IPS-NIHi11 (cell line): ENCODE data around the gene NBAS.
"Not testable (repeated sequence)": the region's sequence is repeated elsewhere in the genome, so short reads cannot be mapped to it uniquely, and the experiment has no call there.

Experiments
- DNase-seq: peaks from one replicate; pipeline ENCODE4 v3.0.0; 2012; ENCODE audit warnings: mixed read lengths, low spot score

Gene NBAS

DNA sequence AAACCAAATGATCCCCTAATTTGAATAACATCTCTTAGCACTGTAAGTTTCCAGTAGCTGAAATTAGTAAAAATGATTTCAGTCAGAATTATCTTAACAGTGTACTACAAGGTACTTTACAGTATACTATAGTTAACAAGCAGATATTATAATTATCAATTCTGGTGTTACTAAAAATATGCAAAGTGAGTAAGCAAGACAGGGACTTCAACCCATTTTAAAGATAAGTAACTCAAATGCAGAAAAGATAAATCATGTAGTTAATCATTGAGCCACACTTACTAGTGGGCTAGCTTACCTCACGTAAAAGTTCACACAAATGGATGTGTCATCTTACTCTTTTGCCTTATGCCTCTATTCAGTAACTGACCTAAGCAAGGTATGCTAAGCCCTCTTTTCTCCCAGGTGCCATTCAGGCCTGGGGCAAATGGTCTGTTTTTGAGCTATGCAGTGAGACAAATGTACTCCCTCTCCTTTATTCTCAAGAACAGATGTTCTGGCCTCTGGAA lies 101.0 kb downstream of the NBAS start:
- no peak for DNase-seq

DNA sequence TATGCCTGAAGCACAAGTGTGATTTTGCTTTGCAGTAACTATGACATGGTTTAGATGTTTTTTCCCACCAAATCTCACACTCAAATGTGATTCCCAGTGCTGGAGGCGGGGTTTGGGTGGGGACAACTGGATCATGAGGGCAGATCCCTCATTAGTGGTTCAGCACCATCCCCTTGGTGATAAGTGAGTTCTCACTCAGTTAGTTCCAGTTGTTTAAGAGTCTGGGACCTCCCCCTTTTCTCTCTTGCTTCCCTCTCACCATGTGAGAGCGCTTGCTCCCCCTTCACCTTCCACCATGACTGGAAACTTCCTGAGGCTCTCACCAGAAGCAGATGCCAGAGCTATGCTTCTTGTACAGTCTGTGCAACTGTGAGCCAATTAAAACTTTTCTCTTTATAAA lies 102.9 kb downstream of the NBAS start:
- DNase-seq = no peak

DNA sequence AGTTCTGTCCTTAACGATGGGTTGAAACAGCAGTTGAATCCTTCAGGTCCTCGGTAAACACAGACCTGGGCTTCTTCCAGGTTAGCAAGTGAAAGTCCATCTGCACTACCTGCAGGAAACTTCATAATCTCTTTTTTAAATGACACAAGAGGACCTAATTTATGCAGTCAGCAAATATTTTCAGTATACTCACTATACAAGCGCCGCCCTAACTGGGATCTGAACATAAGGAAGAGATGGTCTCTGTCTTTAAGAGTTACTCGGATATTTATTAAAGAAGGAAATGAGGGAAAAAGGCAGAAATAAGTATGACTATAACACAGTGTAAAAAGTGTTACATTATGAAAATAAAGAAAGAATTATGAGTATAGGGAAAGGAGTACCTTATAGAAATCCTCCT lies 103.3 kb downstream of the NBAS start:
- no peak for DNase-seq

DNA sequence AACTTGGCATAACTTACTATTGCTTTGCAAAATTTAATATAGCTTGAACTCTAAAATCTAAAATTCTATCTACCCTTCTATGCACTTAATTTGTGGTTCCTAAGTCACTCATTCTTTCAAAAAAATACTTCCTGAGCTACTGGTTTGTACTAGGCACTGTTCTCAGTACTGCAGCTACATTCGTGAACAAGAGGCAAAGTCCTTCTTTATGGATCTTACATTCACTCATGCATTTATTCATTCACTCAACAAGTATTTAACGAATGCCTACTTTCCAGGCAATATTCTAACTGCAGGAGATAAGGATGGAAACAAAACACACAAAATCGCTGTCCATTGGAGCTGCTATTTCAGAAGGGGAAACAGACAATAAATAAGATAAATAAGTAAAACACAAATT lies 104.8 kb downstream of the NBAS start:
- DNase-seq = no peak

DNA sequence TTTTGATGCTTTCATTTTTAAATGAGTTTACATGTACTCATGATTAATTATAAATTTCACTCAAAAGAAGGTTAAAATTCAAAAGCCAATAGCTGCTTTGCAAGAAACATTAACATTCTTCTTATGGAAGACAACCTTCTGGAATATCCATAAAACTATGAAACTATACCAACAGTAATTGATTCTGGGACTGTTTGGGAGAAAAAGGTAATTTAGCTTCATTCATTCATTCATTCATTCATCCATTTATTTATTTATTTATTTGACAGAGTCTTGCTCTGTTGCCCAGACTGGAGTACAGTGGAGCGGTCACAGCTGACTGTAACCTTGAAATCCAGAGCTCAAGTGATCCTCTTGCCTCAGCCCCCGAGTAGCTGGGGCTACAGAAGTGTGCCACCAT lies 110.3 kb downstream of the NBAS start:
- DNase-seq = no peak

DNA sequence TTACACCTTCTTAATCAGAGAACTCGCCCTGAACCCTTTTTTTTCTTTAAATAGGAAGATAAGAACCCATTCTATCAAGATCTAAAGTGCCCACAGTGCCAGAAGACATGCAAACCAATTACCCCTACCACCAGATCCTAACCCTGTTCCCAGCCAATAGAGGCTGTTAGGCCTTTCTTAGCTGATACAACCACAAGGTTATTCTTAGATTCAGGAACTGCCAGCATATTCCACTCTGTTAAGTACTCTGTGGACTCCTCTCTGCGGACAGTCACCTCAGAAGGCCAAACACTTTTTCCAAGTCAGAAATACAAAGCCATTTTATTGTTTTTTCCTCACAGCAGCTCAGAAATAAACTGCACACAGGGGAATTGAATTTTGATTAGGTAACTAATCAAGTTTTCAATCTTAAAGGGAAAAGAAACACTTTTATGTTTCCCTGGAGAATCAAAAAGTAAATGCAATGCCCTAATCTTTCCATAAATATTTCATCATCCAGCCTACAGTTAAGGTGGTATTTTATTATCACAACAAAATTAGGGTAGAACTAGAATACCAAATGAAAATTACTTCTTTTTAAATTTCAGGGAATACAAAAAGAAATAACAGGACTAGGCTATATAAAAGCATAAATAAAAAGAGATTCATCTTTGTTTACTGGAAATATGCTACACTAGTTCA lies 111.4 kb downstream of the NBAS start:
- DNase-seq = no peak

DNA sequence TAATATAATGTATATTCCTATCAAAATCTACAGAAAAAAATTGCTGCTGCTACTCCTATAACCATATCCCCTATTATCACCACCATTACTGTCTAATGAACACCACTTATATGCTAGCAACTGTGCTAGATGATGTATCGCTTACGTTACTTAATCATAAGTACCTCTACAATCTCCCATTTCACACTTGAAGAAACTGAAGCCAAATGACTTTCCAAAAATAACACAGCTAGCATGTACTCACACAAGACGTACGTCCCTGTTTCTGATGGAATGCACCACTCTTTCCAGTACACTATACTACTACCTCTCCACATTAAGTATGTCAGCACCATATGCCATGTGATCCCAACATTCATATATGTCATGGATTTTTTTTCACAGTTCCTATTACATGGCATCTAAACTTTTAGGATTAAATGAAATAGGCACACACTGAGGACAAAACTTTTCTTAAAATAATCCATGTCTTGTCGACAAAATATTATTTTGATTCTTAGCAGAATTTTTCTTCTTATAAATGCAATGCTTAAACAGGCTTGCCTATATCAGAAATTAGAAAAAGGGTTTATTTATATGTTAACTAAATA lies 112.8 kb downstream of the NBAS start:
- no peak for DNase-seq

DNA sequence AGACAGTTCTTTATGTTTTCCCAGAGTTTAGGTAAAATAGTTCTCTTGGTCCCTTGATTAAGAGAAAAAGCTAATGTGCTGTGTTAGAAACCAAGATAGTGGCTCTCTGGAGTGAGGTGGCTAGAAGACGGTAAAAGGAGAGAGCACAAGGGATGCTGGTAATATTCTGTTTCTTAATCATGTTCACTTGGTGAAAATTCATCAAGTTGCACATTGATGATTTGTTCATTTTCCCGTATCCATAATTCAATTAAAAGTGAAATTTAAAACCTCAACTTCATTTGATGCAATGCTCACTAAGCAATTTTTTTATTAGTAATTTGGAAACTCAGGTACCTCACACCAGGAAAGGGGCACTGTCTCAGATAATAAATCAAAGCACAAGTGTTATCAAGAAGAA lies 113.8 kb downstream of the NBAS start:
- no peak for DNase-seq

DNA sequence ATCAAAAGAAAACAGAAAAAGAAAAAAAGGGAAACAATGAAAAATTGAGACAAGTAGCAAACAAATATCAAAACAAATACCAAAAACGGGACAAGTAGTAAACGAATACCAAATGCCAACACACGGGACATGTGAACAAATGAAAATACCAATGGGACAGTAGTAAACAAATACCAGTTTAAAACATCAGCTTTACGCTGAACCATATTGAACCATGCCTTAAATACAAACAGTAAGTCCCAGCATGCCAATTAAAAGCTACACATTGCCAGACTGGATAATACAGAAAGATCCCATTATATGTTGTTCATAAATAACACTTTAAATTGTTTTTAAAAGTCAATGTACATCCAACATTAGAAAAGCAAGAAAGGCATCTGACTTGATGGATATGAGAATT lies 114.2 kb downstream of the NBAS start:
- no peak for DNase-seq

DNA sequence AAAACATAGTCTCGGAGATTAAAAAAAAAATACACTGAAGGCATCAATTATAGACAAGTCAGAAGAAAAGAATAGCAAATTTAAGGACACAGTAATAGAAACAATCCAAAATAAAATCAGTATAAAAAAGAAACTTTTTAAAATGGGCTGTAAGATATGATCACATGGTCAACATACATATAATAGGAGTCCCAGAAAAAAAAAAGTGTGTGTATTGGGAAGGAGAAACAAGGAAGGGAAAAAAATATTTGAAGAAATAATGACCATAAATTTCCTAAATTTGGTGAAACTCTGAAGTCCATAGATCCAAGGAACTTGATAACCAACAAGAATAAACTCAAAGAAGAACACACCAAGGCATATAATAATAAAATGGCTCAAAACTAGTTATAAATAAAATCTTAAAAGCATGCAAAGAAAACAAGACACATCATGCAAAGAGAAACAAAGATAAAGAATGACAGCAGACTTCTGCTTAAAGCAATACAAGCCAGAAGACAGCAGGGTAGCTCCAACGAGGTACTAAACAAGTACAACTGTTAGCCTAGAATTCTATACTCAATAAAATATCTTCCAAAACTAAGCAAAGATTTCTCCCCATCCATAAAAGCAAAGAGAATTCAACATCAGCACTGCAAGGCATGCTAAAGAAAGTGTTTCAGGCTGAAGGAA lies 115.1 kb downstream of the NBAS start:
- DNase-seq = no peak

DNA sequence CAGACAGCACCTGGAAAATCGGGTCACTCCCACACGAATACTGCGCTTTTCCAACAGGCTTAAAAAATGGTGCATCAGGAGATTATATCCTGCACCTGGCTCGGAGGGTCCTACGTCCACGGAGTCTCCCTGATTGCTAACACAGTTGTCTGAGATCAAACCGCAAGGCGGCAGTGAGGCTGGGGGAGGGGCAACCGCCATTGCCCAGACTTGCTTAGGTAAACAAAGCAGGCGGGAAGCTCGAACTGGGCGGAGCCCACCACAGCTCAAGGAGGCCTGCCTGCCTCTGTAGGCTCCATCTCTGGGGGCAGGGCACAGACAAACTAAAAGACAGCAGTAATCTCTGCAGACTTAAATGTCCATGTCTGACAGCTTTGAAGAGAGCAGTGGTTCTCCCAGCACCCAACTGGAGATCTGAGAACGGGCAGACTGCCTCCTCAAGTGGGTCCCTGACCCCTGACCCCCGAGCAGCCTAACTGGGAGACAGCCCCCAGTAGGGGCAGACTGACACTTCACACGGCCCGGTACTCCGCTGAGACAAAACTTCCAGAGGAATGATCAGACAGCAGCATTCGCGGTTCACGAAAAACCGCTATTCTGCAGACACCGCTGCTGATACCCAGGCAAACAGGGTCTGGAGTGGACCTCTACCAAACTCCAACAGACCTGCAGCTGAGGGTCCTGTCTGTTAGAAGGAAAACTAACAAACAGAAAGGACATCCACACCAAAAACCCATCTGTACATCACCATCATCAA lies 121.2 kb downstream of the NBAS start:
- DNase-seq = not testable (repeated sequence)

DNA sequence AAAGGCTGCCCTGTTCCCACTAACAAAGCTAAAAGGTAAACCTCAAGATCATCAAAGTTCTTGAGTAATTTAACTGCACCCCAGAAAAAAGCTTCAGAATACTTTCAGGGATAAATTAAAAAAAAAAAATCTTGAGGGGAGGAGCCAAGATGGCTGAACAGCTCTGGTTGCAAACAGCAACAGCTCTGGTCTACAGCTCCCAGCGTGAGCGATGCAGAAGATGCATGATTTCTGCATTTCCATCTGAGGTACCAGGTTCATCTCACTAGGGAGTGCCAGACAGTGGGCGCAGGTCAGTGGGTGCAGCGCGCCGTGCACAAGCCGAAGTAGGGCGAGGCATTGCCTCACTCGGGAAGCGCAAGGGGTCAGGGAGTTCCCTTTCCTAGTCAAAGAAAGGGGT lies 121.8 kb downstream of the NBAS start:
- DNase-seq = not testable (repeated sequence)

DNA sequence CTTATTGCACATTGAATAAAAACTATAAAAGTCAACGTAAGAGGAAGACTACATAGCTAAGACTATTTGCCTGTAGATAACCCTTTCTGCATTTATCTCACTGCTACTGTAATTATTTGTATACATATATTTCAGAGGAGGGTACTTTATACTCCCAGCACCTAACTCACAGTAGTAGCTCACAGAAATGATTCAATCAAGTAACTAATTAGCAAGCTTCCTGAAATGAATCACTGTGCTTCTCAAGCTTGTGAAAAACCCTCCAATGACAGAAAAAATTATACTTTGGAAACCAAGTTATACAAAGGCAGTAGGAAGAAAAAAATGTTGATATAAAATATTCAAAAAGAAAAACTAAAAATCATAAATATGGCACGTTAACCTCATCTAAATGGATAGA lies 124.9 kb downstream of the NBAS start:
- DNase-seq = no peak

DNA sequence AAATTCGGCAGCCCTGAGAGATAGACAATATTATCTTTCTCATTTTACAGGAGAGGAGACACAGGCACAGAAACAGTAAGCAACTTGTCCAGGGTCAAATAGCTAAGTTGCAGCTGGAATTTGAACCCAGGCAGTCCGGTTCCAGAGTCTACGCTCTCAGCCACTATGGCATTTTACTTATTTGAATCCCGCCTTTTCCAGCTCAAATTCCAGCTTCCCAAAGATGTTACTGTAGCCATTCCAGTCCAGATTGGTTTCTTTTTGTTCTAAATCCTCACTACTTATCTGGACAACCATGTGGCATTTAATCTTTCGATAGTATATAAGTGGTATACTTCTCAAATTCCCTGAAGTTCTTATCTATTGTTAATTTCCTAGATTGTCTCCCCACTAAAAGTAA lies 125.7 kb downstream of the NBAS start:
- DNase-seq = no peak

DNA sequence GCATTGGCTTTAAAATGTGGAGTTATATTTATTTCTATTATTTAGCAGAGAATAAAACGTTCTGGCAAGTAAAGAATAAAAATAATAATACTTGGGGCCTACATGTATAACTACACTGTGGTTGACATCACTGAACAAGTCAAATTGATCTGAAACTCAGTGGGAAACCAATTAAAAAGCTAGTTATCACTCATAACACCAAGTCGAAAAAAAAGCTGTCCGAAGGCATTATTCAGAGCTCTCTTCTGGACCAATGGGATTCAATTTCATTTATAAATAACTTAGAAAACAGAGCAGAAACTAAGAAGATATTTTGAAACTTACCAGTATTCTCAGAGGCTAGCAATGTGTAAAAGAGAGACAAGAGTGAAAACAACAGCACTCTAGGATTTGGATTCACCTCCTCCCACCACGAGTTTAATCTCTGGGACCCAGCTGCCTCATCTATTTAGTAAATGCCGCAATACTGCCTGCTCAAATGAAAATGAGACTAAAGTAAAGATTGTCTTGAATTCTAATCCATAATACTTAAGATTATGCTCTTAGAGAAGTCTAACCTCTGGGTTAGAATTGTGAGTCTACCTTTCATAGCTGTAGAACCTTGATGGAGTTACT lies 128.4 kb downstream of the NBAS start:
- no peak for DNase-seq

DNA sequence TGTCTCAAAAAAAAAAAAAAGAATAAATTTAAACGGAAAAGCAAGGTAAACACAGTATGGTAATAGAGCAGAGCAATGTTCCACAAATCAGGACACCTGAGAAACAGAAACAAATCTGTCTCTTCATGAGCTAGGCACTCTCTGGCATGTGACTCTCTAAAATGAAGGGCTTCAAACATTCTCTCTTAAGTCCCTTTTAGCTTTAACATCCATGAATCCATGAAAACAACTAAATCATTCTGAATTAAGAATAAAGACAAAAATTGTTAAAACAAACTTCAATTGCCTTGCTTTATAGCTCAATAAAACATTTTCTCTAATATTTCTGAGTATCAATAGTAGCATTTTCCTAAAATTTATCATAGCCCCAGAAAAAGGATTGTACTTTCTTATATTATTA lies 132.1 kb downstream of the NBAS start:
- DNase-seq = no peak

DNA sequence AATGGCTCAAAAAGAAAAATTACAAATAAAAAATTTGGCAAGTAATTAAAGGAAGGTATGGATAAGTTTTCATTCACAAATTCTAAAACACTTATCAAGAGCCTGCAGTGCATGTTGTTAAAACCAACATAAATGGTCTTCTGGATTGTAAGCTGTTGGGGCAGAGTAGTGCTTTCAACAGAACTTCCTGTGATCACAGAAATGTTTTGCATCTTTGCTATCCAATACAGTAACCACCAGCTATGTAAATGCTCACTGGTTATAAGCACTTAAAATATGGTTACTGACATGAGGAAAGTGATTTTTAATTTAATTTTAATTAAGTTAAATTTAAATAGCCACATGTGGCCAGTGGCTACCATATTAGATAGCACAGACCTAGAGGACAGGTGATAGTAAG lies 133.1 kb downstream of the NBAS start:
- DNase-seq = no peak

DNA sequence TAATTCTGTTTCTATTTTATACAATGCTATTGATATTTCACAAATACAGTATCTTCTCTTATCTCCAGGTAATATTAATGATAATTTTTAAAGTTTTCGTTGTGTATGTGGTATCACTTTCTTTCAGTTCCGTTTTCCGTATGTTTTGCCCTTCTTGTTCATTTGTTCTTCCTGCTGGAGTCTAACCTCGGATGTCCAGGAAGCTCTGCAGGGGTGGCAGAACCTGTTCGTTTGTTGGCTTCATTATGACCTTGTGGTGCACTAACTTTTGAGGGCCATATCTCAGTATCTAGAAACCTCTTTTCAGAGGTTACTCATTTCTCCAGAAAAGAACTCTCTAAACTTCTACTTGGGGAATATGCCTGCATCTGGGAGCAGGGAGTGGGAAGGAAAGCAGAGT lies 134.5 kb downstream of the NBAS start:
- DNase-seq = no peak

DNA sequence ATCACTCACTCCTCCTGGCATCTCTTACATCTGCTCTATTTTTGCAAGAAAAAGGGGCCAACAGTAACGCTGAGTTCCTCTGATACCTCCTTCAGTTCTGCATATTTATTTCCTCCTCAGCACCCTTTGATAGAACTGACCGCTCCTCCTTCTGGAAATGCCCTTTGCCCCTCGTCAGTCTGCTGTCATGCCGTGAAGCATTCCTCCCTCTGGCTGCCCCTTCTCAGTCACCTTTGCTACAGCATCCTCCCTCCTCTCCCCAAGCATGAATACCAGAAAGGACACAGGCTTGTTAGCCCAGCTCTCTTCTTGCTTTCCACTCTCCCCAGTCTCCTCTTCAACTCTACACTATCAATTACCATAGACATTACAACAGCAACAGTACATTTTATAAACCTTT lies 135.4 kb downstream of the NBAS start:
- peak; percentile 46 for DNase-seq

DNA sequence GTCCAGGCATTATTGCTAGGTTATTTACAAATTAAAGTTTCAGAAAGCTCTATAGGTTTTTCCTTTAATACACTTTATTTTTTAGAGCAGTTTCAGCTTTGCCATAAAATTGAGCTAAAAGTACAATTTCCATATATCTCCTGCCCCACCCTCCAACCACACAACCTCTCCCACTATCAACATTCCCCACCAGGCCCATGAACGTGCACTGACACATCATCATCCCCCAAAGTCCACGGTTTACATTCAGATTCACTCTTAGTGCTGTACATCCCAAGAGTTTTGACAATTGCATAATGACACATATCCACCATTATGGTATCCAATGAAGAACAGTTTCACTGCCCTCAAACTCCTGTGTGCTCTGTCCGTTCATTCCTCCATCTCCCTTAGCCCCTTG lies 139.4 kb downstream of the NBAS start:
- no peak for DNase-seq

DNA sequence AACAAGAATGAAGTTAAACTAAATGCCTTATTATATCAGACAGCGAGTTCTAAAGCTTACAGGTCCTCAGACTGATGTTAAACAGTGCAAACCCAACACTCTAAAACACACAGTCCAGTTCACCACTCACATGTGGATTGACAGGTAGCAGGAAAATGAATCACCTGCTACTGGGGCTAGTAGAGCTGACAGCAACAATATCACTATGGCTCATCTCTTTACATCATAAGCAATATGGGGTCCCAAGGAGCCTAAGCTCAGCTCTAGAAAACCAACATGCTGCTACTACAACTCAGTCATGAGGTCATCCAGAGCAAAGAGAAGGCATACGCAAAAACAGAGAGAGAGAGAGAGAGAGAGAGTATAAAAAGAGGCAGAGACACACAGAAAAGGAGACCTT lies 145.4 kb downstream of the NBAS start:
- DNase-seq = no peak

DNA sequence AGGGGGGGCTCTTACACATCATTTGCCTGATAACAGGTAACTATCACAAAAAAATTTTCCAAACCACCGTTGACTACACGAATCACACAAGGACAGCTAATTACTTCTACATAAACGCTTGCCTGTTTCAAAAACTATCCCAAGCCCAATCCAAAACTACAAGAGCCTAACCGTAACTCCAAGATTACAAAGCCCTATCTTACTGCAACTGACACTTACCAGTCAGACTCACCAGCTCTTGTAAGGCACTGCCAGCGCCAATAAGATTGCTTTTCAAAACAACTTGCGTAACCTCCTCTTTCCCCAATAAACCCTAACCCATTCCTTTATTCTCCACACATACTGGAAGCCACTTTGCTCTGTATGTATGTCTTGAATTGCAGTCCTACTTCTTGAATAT lies 148.4 kb downstream of the NBAS start:
- DNase-seq = no peak
